HuH-7.5 (cell line): ENCODE measurements around the gene HOXD13.
A peak's percentile ranks its signal among the peaks of the same experiment; 100 is the strongest.

Experiments used
- DNase-seq: peaks from one replicate; pipeline ENCODE4 v3.0.0; 2011; ENCODE audit warnings: low spot score

Gene HOXD13

DNA sequence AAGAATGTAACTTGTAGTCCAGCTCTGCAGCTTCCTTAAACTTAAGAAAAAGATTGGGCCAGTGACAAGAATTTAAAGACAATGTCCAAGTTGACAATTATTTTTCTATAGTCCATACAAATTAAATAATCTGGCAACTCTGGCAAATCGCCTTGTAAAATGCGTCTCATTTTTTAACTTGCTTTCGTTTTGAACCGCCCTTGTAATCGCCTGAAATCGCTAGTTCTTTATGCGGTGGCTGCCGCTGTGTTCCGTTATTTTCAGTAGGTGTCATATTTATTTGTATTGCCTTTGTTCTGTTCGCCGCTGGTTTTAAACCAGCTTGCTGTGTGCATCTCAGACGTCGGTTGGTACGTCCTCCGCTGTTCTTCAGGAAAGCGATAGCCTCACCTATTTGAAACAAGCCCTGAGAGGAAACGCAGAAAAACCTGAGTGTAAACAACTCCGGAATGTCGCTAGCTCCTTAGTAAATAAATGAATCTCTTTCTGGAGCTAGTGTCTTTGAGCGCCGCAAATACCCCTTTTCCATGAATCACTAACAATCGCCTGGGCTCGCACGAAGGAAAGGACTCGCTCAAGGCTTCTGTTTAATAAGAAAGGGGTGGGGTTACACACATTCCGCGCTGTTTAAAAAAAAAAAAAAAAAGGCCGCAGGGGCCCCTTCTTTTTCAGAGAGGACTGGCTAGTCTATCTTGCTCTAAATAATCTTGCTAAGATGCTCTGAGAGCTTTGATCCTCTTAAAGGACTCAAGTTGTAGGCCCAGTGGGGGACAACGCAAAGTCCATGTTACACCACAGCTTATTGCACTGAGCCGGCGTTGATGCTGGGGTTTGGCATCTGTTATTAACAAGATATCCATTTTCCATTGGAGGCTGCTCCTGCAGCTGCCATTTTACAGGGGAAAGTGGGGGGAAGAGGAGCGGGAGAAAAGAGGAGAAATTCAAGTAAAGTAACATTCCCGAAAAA lies 40.0 kb downstream of the HOXD13 start:
- DNase-seq, result no peak

DNA sequence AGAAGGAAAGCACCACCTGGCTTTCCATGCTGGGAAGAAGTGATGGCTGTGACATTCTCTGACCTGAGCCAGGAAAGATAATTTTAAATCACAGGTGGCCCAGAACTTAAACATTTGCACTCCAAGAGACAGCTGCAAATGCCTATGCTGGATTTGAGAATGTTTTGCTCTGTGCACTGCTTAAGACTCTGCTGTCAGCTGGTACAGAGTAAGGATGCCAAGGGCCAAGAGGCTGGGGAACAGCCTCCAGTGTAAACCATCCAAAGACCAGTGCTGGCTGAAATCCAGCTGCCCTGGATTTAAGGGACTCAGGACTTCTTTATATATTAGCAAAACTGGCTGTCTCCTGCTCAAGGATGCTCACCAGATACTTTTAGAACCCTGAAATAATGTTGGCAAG lies 40.9 kb downstream of the HOXD13 start:
- no peak for DNase-seq

DNA sequence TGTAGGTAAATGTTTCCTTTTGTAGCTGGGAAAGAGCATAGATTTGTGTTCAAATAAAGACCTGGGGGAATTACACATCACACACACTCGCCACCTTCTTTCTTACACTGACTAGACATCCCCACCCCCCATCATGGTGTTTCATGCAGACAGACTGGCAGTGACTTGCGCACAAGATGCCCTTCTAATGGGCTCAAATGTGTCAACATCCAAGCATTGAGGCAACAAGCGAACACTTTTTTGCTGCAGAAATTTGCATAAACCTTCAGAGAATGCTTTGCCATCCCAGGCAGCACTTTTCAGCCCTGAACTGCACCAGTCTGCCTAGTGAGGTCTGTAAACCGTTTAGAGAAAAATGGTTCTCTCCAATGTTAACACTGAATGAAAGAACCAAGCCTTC lies 41.5 kb downstream of the HOXD13 start:
- DNase-seq, result no peak

DNA sequence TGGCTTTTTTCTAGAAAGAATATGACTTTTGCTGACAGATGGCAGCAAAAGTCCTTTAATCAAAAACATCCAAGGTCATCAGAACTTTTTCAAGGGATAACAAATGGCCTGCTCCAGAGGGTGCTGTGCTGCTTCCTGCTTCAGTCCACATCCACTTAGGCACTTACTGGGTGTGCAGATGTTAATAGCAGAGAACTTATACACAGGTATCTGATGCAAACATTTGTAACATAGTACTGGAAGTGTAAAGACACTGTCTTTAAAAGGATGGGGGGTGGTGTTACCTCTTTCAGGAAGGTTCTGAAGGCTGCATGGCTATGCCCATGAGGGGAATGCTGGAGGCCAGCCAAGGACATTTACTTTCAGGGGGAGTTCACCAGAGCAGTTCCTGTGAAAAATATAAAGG lies 42.5 kb downstream of the HOXD13 start:
- DNase-seq, result no peak

DNA sequence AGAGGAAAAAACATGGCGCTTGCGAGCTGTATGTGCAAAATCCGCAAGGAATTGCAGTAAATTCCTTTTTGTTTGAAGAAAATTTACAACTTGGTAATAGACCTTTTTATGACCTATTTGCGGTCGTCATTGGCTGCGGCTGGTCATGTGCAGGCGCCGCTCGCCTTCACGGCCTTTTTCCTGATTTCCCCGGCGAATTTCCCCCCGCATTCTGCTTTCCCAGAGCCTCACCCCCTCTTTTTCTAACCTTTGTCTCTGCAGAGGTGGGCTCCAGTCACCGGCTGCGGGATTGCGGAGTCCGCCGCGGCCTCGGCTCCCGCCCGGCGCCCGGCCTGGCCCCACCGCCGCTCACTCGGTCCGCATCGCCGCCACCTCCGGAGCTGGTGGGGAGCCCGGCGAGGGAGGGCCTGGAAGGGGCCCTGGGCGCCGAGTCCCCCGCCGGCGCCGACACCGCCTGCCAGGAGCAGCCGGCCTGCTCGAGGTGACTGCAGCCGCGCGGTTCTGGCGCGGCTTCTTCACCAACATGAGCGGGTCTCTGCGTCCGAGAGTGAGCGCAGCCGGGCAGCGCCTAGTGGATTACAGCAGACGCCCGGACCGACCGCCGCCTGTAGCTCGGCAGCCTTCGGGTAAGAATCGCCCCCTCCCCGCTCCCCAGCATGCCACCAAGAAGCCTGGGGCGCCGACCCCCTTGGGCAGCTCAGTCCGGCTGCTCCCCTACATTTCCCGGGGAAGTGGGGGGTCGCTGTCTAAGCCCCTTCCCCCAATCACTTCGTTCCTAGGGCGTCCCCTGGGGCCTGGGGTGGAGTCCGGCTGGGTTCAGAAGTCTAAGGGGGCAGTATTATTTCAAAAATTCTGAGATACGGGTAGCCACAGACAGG lies 44.1 kb downstream of the HOXD13 start:
- peak; percentile 76 for DNase-seq

DNA sequence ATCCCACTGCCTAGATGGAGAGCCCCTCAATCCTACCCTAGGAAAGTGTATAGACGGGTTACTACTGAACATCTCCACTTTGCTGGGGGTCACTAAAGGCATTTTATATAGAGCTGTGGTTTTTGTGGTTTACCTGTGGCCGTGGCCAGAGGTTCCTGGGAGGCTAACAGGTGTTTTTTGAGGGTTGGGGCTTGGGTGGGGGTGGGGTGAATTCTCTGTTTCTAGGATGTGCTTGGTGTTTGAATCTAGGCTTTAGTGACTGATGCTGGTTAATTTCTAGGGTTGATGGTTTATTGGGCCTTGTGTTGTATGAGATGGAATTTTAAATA lies 44.7 kb downstream of the HOXD13 start:
- DNase-seq, result no peak

DNA sequence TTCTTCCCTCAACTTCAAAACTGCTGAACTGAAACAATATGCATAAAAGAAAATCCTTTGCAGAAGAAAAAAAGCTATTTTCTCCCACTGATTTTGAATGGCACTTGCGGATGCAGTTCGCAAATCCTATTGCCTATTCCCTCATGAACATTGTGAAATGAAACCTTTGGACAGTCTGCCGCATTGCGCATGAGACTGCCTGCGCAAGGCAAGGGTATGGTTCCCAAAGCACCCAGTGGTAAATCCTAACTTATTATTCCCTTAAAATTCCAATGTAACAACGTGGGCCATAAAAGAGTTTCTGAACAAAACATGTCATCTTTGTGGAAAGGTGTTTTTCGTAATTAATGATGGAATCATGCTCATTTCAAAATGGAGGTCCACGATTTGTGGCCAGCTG lies 45.4 kb downstream of the HOXD13 start:
- no peak for DNase-seq

DNA sequence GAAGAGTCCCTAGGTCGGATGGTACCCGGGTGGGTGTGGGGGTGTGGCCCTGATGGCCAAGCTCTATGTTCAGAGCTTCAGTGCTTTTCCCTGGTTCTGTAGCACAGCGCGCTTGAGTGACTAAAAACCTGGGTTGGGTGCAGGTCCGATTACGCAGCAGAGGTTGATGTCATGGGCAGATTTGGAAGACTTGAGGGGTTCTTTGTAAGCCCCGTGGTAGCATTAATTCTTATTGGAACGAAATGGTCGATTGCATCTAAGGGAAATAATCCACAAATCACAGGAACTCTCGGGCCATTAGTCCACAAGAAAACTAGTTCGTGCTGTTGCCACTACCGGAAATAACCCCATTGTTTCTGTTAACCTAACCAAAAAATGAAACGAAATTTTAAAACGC lies 46.0 kb downstream of the HOXD13 start:
- DNase-seq, result no peak

DNA sequence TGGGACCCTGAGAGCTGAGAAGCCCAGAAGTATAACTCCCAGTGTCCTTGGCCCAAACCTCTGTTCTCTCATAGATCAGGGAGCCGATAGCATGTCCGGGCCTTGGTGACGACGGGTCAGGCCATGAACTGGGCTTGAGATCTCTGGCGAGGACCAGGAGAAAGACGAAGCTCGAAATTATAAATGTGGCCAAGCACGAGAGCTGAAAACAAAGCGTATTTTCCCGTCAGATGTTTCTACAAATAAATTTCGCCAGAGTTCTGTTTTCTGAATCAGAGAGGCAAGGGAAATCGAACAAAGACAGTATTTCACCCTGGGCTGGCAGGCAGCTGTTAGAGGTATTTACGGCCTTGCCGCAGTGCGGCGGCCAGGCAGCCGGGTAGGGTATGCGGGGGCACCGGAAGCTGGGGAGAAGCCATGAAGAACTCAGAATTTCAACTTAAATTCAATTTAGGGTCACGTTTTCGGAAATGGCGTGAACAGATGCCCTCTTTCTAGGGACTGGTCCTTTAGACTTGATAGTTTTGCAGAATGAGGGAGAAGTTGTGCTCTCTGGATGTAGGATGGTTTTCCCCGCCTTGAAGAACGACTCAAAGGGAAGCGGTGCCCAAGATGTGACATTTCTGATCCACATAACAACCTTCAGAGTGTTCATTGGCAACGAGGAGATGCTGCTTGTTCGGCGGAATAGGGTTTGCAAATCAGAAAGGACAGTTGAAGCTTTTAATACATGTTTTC lies 46.6 kb downstream of the HOXD13 start:
- DNase-seq, result no peak

DNA sequence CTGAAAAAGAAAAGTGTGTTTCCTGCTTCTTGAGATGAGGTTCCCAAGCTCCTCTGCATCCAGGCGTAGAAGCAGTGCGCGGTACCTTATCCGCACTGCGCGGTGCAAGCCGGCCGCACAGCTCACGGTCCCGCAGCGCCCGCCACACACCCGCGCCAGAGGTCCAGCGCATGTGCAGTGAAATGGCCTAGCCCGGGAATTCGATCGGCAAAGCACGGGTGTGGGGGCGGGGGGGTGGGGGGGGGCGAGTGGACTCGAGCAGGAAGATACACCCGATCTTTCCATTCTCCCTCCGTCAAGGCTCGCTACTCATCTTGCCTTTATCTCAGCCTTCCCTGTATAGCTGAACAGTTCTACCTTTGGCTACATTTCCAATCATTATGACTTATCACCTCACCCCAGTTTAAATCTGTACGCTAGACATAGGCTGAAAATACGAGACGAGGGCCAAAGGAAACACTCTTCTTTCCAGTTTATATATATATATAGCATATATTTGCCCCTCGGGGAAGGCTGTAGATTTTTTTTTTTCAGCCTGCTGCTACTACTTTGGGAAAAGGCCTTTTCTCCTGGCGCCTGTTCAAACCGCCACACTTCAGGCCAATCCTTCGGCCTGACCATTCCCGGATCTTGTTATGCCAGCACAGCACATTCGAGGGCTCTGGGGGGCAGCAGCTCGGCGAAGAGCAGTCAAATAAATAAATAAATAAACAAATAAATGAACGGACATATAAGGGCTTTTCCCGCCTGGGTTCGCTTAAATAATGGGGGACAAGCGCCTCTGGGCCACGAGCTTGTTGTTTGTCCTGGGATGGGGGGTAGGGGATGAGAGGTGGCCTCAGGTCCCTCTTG lies 47.4 kb downstream of the HOXD13 start:
- DNase-seq, result no peak

DNA sequence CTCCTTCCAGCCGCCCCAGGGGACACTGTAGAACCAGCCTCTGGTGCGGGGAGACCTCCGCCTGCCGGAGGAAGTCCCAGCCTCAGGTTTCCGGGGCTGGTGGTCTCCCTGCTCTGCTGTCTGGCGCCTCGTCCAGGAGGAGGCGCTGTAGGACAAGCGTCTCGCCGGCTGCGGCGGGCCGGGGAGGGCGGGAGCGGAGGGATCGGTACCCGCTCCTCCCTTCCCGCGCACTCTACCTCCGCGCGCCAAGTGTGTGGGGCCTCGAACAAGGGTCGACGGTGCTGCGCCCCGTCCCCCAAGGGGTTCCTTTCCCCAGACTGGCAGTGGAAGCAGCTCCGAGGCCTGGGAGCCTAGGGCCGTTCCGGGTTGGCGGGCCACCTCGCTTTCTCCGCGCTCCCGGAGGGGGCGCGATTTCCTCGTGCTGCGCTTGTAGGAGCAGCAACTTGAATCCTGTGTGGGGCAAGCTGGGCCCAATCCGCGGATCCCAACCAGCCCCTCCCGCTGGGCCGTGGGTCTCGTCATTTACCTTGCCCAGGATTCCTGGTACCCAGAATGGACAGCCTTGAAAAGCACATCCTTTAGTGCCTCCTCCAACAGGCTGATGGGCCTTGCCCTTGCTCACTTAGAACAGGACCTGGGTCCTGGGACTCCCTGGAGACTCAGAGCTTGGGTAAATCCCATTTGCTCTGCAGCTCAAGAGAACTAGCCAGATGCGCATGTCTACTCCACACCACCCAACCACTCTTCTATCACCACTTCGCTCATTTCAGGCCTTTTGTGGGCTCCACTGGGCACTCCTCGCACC lies 48.2 kb downstream of the HOXD13 start:
- peak; percentile 98 for DNase-seq

DNA sequence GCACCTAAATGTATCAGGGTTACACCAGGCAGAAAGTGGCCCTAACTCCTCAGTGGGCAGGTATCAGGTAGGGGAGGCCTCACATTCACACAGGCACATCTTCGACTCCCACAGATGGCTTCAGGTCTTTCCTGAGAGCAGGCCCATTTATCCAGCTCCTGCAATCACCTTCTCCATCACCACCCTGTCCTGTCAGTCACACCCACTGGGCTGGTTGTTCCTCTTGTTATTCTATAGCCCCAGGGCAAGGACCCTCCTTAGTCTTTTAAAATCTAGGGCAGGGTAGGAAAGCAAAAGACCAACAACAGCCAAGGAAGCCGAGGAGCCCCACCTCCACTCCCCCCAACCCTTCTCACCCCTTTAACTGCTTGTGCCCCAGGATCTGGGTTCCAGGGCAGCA lies 49.8 kb downstream of the HOXD13 start:
- DNase-seq, result no peak
